ENCODE measurements around the gene ATXN10. TPM values are rescaled to one million over a fixed set of nuclear protein-coding genes. Genes with fewer than 3 reads are reported as not detected.

ATXN10 gene
- total and polyA plus RNA-seq, 10 of the 15 experiments (the other 5 are each of a cell fraction or from before 2014, with no cell fraction given) = 29.2 to 249 (median 146) TPM

DNA sequence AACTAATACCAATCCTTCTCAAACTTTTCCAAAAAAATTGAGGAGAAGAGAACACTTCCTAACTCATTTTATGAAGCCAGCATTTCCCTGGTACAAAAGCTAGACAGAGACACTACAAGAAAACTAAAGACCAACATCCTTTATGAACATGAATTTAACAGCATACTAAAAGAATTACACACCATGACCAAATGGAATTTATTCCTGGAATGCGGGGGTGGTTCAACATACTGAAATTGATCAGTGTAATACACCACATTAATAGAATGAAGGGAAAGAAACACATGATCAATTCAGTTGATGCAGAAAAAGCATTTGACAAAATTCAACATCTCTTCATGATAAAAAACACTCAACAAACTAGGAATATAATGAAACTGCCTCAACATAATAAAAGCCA is 157.2 kb downstream of the ATXN10 start (continued):
- TF ChIP-seq CEBPB (IDR thresholded peaks at IDR 0.05; ENCODE audit: borderline replicate concordance in 1 of 2, low read depth in 2 of 2, low read length in 2 of 2) (no peak), RFX5 (IDR thresholded peaks at IDR 0.05; ENCODE audit: low read depth, low read length) (no peak)

DNA sequence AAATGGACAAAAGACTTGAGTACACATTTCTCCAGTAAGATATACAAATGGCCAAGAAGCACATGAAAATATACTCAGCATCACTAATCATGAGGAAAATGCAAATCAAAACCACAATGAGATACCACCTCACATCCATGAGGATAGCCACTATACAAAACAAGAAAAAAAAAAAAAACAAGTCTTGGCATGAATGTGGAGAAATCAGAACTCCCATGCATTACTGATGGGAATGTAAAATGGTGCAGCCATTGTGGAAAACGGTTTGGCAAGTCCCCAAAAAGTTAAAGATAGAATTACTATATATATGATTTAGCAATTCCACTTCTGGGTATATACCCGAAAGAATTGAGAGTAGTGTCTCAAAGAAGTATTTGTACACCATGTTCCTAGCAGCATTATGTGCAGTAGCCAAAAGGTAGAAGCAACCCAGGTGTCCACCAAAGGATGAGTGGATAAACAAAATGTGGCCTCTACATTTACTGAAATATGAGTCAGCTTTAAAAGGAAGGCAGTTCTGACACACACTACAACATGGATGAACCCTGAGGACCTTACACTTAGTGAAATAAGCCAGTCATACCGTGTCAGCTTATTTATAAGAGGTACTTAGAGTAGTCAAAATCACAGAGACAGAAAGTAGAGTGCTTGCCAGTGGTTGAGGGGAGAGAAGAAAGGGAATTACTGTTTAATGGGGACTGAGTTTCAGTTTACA is 159.1 kb downstream of the ATXN10 start:
- no peak for FAIRE-seq
- POLR2A ChIA-PET = no interaction called here
- BruUV-seq (replicated peaks) = no TSS peak
- DNase-seq (ENCODE audit: low read depth, low spot score) = no peak
- no peak overlapping the region for H2AFZ ChIP-seq (ENCODE audit: control insufficient read depth, low read depth, low read length)
- no peak overlapping the region for H3K4me3 ChIP-seq
- TF ChIP-seq, protein P1, sequence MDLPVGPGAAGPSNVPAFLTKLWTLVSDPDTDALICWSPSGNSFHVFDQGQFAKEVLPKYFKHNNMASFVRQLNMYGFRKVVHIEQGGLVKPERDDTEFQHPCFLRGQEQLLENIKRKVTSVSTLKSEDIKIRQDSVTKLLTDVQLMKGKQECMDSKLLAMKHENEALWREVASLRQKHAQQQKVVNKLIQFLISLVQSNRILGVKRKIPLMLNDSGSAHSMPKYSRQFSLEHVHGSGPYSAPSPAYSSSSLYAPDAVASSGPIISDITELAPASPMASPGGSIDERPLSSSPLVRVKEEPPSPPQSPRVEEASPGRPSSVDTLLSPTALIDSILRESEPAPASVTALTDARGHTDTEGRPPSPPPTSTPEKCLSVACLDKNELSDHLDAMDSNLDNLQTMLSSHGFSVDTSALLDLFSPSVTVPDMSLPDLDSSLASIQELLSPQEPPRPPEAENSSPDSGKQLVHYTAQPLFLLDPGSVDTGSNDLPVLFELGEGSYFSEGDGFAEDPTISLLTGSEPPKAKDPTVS (IDR thresholded peaks at IDR 0.05; ENCODE audit: low read depth, low read length) = no peak
- no peak for TF ChIP-seq MEF2B (IDR thresholded peaks at IDR 0.05; ENCODE audit: partially characterized antibody, poor library complexity, severe bottlenecking)
- no peak for TF ChIP-seq HDAC6 (IDR thresholded peaks at IDR 0.05; ENCODE audit: unreplicated experiment)
- TF ChIP-seq, protein P2, sequence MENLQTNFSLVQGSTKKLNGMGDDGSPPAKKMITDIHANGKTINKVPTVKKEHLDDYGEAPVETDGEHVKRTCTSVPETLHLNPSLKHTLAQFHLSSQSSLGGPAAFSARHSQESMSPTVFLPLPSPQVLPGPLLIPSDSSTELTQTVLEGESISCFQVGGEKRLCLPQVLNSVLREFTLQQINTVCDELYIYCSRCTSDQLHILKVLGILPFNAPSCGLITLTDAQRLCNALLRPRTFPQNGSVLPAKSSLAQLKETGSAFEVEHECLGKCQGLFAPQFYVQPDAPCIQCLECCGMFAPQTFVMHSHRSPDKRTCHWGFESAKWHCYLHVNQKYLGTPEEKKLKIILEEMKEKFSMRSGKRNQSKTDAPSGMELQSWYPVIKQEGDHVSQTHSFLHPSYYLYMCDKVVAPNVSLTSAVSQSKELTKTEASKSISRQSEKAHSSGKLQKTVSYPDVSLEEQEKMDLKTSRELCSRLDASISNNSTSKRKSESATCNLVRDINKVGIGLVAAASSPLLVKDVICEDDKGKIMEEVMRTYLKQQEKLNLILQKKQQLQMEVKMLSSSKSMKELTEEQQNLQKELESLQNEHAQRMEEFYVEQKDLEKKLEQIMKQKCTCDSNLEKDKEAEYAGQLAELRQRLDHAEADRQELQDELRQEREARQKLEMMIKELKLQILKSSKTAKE (IDR thresholded peaks at IDR 0.05; ENCODE audit: low read depth, poor library complexity, severe bottlenecking) = no peak
- no peak for TF ChIP-seq RBBP5 (conservative IDR thresholded peaks at IDR 0.05)
- TF ChIP-seq RAD51 (IDR thresholded peaks at IDR 0.05) = no peak
- TF ChIP-seq, protein P3, sequence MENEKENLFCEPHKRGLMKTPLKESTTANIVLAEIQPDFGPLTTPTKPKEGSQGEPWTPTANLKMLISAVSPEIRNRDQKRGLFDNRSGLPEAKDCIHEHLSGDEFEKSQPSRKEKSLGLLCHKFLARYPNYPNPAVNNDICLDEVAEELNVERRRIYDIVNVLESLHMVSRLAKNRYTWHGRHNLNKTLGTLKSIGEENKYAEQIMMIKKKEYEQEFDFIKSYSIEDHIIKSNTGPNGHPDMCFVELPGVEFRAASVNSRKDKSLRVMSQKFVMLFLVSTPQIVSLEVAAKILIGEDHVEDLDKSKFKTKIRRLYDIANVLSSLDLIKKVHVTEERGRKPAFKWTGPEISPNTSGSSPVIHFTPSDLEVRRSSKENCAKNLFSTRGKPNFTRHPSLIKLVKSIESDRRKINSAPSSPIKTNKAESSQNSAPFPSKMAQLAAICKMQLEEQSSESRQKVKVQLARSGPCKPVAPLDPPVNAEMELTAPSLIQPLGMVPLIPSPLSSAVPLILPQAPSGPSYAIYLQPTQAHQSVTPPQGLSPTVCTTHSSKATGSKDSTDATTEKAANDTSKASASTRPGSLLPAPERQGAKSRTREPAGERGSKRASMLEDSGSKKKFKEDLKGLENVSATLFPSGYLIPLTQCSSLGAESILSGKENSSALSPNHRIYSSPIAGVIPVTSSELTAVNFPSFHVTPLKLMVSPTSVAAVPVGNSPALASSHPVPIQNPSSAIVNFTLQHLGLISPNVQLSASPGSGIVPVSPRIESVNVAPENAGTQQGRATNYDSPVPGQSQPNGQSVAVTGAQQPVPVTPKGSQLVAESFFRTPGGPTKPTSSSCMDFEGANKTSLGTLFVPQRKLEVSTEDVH (IDR thresholded peaks at IDR 0.05; ENCODE audit: low read depth, partially characterized antibody) = no peak
- TF ChIP-seq ZNF24 (IDR thresholded peaks at IDR 0.05) = no peak
- no peak for TF ChIP-seq TAF1 (IDR thresholded peaks at IDR 0.05; ENCODE audit: borderline replicate concordance, low read depth, low read length)
- no peak for TF ChIP-seq RB1 (IDR thresholded peaks at IDR 0.05; ENCODE audit: borderline replicate concordance)
- TF ChIP-seq GATAD2B (conservative IDR thresholded peaks at IDR 0.05; ENCODE audit: low read depth) = no peak
- H3K4me1 ChIP-seq (ENCODE audit: control insufficient read depth, insufficient read depth, low read length) = no peaks in the 10 kb centered on the region
- RAD21 ChIA-PET (ENCODE audit: unreplicated experiment) = no interaction called here
- SMC1A ChIA-PET (ENCODE audit: uncharacterized antibody, unreplicated experiment) = interaction anchor here (1.2 to 1.9 kb wide), 2 partner anchors 12 to 100 kb away, joined by 3 to 6 read pairs; no protein-coding TSS in a partner anchor
- WGBS (ENCODE audit: insufficient coverage, insufficient replicate concordance, low lambda C conversion rate, missing lambda C conversion rate) = 47% methylated on average over 3 of the region's 3 CpGs
- CTCF ChIA-PET = interaction anchor here (1.0 to 2.3 kb wide), 3 partner anchors 10 to 186 kb away, joined by 3 to 14 read pairs (median 5); no protein-coding TSS in a partner anchor
- no peak for ATAC-seq
- H4K20me1 ChIP-seq (ENCODE audit: control insufficient read depth, insufficient read depth) = no peaks in the 10 kb centered on the region
- no peak overlapping the region for H3K27ac ChIP-seq (ENCODE audit: control insufficient read depth, insufficient read depth)
- H3K9me3 ChIP-seq (replicated peaks; ENCODE audit: control insufficient read depth, insufficient read depth, low read length) = no peaks in the 10 kb centered on the region
- no peak overlapping the region for H3K4me2 ChIP-seq (ENCODE audit: control insufficient read depth, insufficient read depth)
- in situ Hi-C loops (cut with MboI) = no loop called here
- no peaks in the 10 kb centered on the region for H3K79me2 ChIP-seq (ENCODE audit: control insufficient read depth, insufficient read depth, low read length)
- intact Hi-C loops (cut with micrococcal nuclease; ENCODE audit: unreplicated experiment) = loop anchor here (5.0 kb wide), 1 partner anchor 183 kb away; no protein-coding TSS in a partner anchor
- no peak overlapping the region for H3K9ac ChIP-seq (ENCODE audit: control insufficient read depth, insufficient read depth, low read length)
- H3K36me3 ChIP-seq (ENCODE audit: control insufficient read depth in 2 of 2, insufficient read depth in 2 of 2, low read length in 1 of 2) = peaks cover 0 to 1% of the 10 kb centered on the region in 2 experiments
- H3K27me3 ChIP-seq (replicated peaks in 1 of 2; ENCODE audit: control insufficient read depth in 2 of 2, insufficient read depth in 2 of 2, low read length in 1 of 2) = no peaks in the 10 kb centered on the region

Data from GM12878 (cell line).